Loucy (cell line): ENCODE measurements around the gene BICD1.

ENCODE experiments used
- H2AFZ ChIP-seq: fragments of 200-600 bp; sonication (generic); 2 replicates; pipeline ENCODE4 v1.6.0; 2016; ENCODE audit warnings: antibody characterized with exemption, mild to moderate bottlenecking, low read length, moderate library complexity
- H3F3A ChIP-seq: fragments of 200-600 bp; 2 replicates; pipeline ENCODE4 v1.6.0; 2016; ENCODE audit warnings: antibody characterized with exemption, low read depth, mild to moderate bottlenecking
- H3K27me3 ChIP-seq: fragments of 200-600 bp; sonication (generic); 2 replicates; pipeline ENCODE4 v1.6.1; 2014; ENCODE audit warnings: low read length, mild to moderate bottlenecking; ENCODE audit not compliant: insufficient read depth, poor library complexity, severe bottlenecking
- H3K36me3 ChIP-seq: fragments of 200-600 bp; sonication (generic); 2 replicates; pipeline ENCODE4 v1.6.1; 2016; ENCODE audit warnings: low read length; ENCODE audit not compliant: insufficient read depth
- H3K4me1 ChIP-seq: fragments of 200-600 bp; sonication (generic); 2 replicates; pipeline ENCODE4 v1.5.1; 2014; ENCODE audit warnings: low read length, mild to moderate bottlenecking; ENCODE audit not compliant: insufficient read depth, poor library complexity, severe bottlenecking
- H3K4me2 ChIP-seq: fragments of 200-600 bp; sonication (generic); 2 replicates; pipeline ENCODE4 v1.6.0; 2014; ENCODE audit warnings: antibody characterized with exemption, low read length, low read depth, mild to moderate bottlenecking; ENCODE audit not compliant: poor library complexity, severe bottlenecking
- H3K4me3 ChIP-seq: fragments of 200-600 bp; sonication (generic); 2 replicates; pipeline ENCODE4 v1.5.1; 2014; ENCODE audit warnings: low read length, mild to moderate bottlenecking, mixed read lengths; ENCODE audit not compliant: poor library complexity, severe bottlenecking
- H3K79me2 ChIP-seq: fragments of 200-600 bp; sonication (generic); 2 replicates; pipeline ENCODE4 v1.6.1; 2014; ENCODE audit warnings: low read length; ENCODE audit not compliant: insufficient read depth
- H3K9ac ChIP-seq: fragments of 200-600 bp; sonication (generic); 2 replicates; pipeline ENCODE4 v1.6.0; 2014; ENCODE audit warnings: mild to moderate bottlenecking, low read depth, low read length, moderate library complexity; ENCODE audit not compliant: poor library complexity, severe bottlenecking
- H3K9me2 ChIP-seq: fragments of 200-600 bp; sonication (generic); replicated peaks from 2 replicates; pipeline ENCODE4 v1.6.1; 2016; ENCODE audit warnings: low read depth, low read length, mixed read lengths
- H3K9me3 ChIP-seq: fragments of 200-600 bp; sonication (generic); 2 replicates; pipeline ENCODE4 v1.6.1; 2014; ENCODE audit warnings: mild to moderate bottlenecking, antibody characterized with exemption, low read length, low read depth; ENCODE audit not compliant: insufficient read depth
- H4K20me1 ChIP-seq: fragments of 200-600 bp; sonication (generic); 2 replicates; pipeline ENCODE4 v1.6.0; 2014; ENCODE audit warnings: antibody characterized with exemption, low read length, mild to moderate bottlenecking; ENCODE audit not compliant: insufficient read depth, poor library complexity, severe bottlenecking
- EZH2phosphoT487 ChIP-seq: fragments of 200-600 bp; IDR thresholded peaks from 2 replicates; pipeline ENCODE4 v1.6.1; 2018; ENCODE audit warnings: antibody characterized with exemption, mild to moderate bottlenecking, moderate library complexity, borderline replicate concordance
- TF ChIP-seq, protein P1 (sequence below): fragments of 200-600 bp; sonication (generic); conservative IDR thresholded peaks from 2 replicates; pipeline ENCODE4 v1.5.1; 2014; ENCODE audit warnings: mild to moderate bottlenecking, antibody characterized with exemption, low read length

Gene BICD1

DNA sequence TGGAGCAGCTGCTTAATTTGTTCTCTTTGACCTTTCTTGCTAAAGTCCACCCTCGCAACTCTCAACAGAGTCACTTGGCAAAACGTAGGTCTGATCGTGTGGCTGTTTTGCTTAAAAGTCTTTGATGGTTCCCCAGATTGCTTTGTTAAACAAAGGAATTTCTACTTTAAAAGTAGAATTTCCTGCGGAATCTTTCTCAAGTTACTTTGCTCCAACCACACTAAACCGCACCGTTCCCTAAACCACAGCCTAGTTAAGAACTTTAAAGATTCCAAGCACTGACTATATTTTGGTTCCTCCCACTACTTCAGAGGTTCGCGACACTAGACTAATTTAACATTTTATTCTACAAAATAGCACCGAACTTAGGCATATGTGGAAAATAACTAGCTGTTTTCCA lies 177.9 kb downstream of the BICD1 start:
- no peaks in the 10 kb centered on the region for H3K27me3 ChIP-seq
- no peaks in the 10 kb centered on the region for H3K4me1 ChIP-seq
- TF ChIP-seq EZH2phosphoT487, result no peak
- TF ChIP-seq, protein P1, sequence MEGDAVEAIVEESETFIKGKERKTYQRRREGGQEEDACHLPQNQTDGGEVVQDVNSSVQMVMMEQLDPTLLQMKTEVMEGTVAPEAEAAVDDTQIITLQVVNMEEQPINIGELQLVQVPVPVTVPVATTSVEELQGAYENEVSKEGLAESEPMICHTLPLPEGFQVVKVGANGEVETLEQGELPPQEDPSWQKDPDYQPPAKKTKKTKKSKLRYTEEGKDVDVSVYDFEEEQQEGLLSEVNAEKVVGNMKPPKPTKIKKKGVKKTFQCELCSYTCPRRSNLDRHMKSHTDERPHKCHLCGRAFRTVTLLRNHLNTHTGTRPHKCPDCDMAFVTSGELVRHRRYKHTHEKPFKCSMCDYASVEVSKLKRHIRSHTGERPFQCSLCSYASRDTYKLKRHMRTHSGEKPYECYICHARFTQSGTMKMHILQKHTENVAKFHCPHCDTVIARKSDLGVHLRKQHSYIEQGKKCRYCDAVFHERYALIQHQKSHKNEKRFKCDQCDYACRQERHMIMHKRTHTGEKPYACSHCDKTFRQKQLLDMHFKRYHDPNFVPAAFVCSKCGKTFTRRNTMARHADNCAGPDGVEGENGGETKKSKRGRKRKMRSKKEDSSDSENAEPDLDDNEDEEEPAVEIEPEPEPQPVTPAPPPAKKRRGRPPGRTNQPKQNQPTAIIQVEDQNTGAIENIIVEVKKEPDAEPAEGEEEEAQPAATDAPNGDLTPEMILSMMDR, result no peak
- no peak overlapping the region for H3K4me2 ChIP-seq
- H3K36me3 ChIP-seq, result no peaks in the 10 kb centered on the region
- H3K4me3 ChIP-seq, result no peak overlapping the region
- H3F3A ChIP-seq, result no peaks in the 10 kb centered on the region
- H3K9ac ChIP-seq, result no peak overlapping the region
- no peaks in the 10 kb centered on the region for H4K20me1 ChIP-seq
- H3K79me2 ChIP-seq, result no peaks in the 10 kb centered on the region
- H2AFZ ChIP-seq, result no peak overlapping the region
- no peaks in the 10 kb centered on the region for H3K9me2 ChIP-seq
- no peaks in the 10 kb centered on the region for H3K9me3 ChIP-seq

DNA sequence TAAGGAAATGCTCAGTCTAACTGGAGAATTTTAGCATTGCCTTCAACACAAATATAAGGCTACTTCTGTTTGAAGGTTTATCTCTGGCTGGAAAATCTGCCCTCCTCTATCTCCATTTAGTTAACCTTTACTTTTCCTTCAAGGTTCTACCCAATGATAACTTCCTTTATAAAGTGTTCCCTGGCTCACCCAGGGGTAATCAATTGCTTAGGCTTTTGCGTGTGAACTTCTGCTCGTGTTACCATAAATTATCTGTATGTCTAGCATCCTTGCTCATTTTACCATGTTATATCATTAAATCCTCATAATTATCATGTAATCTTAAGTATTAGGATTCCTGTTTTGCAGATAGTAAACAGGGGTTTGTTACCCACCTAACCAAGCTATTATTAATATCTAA lies 178.4 kb downstream of the BICD1 start:
- Histone ChIP-seq H3K79me2 (no peaks in the 10 kb centered on the region), H3K4me2 (no peak overlapping the region), H3F3A (no peaks in the 10 kb centered on the region), H3K9me2 (no peaks in the 10 kb centered on the region), H3K4me3 (no peak overlapping the region), H3K36me3 (no peaks in the 10 kb centered on the region), H3K9ac (no peak overlapping the region), H3K27me3 (no peaks in the 10 kb centered on the region), H3K4me1 (peaks cover under 1% of the 10 kb centered on the region), H3K9me3 (no peaks in the 10 kb centered on the region), H2AFZ (no peak overlapping the region), H4K20me1 (no peaks in the 10 kb centered on the region)
- TF ChIP-seq EZH2phosphoT487, result no peak
- TF ChIP-seq, protein P1, result no peak

- H3K9ac ChIP-seq, result no peak overlapping the region
Measured at GRCh38 chr12:32285489-32285888, 178.8 kb downstream of the BICD1 start.

More at GRCh38 chr12:32285489-32285888, 178.8 kb downstream of the BICD1 start:
- no peaks in the 10 kb centered on the region for H3K27me3 ChIP-seq
- peaks cover 5% of the 10 kb centered on the region for H3K4me1 ChIP-seq
- TF ChIP-seq, protein P1, result no peak
- TF ChIP-seq EZH2phosphoT487, result no peak
- H3K9me2 ChIP-seq, result no peaks in the 10 kb centered on the region
- H3K79me2 ChIP-seq, result no peaks in the 10 kb centered on the region
- no peaks in the 10 kb centered on the region for H3K9me3 ChIP-seq
- no peak overlapping the region for H2AFZ ChIP-seq
- H3K36me3 ChIP-seq, result no peaks in the 10 kb centered on the region
- no peaks in the 10 kb centered on the region for H3F3A ChIP-seq
- H3K4me3 ChIP-seq, result no peak overlapping the region
- no peak overlapping the region for H3K4me2 ChIP-seq
- H4K20me1 ChIP-seq, result no peaks in the 10 kb centered on the region
